K562 (cell line): Measurements from ENCODE around the gene CYP21A2. TPM values are rescaled to one million over a fixed set of nuclear protein-coding genes. Genes with fewer than 3 reads are reported as not detected.

Experiments
- ATAC-seq: fragments of 200-7000 bp; cut with Tn5 transposase; 3 replicates; pipeline ENCODE4 v1.9.1; 2020; ENCODE audit warnings: moderate library complexity
- BruUV-seq: library from RNA; stranded (reverse); fragments of 400-500 nt; replicated peaks from 2 replicates; lab custom pipeline; 2021; lab: Mats Ljungman, UMichigan
- CTCF ChIA-PET: fragments of 300-600 bp; formaldehyde crosslinking; extraction: SDS; loops from one replicate; lab custom pipeline; 2021; ENCODE audit warnings: low intra/inter-chr PET ratio; lab: Yijun Ruan, JAX
- POLR2A ChIA-PET: fragments of 300-600, 350-650 bp; sonication (Branson Sonifier 250); formaldehyde crosslinking; extraction: SDS; loops from one replicate; lab custom pipeline; 2021; ENCODE audit warnings: antibody characterized with exemption, inconsistent platforms; lab: Yijun Ruan, JAX
- DNase-seq, 4 experiments: peaks; one replicate each; pipeline versions ENCODE4 v3.0.0 to v3.0.0-alpha.2; 2011 to 2018; ENCODE audit warnings: low spot score in 3 of 4, mixed read lengths in 3 of 4; ENCODE audit errors: extremely low read depth in 1 of 4
- FAIRE-seq: peaks from 2 replicates; lab custom pipeline; 2011; peaks lifted over from hg19 to GRCh38; lab: Jason Lieb, UNC
- H2AFZ ChIP-seq: 2 replicates; pipeline ENCODE4 v1.6.0; 2011; ENCODE audit warnings: low read depth, low read length, control low read depth, inconsistent platforms
- H3K27ac ChIP-seq: fragments of 200-600 bp; 3 replicates; pipeline ENCODE4 v1.8.0; 2011; ENCODE audit warnings: low read depth, mild to moderate bottlenecking, control low read depth, inconsistent platforms, low read length, moderate library complexity, mixed read lengths; ENCODE audit errors: extremely low read depth
- H3K27me3 ChIP-seq, 2 experiments: fragments of 300-600 bp in 1 of 2; 2 replicates in 1 of 2; 3 replicates in 1 of 2; pipeline versions ENCODE4 v1.6.0 to v1.8.0; 2011; ENCODE audit warnings: inconsistent platforms in 2 of 2, low read length in 2 of 2, mild to moderate bottlenecking in 1 of 2, mixed read lengths in 1 of 2, moderate library complexity in 1 of 2; ENCODE audit not compliant: control insufficient read depth in 2 of 2, insufficient read depth in 2 of 2
- H3K36me3 ChIP-seq: fragments of 300-600 bp; 3 replicates; pipeline ENCODE4 v1.8.0; 2011; ENCODE audit warnings: mild to moderate bottlenecking, low read length, inconsistent platforms; ENCODE audit not compliant: control insufficient read depth, insufficient read depth
- H3K4me1 ChIP-seq, 2 experiments: fragments of 200-600 bp in 1 of 2; replicated peaks in 1 of 2; 2 replicates in 1 of 2; 3 replicates in 1 of 2; pipeline versions ENCODE4 v1.5.1 to v1.8.0; 2011; ENCODE audit warnings: inconsistent platforms in 2 of 2, low read length in 2 of 2, mild to moderate bottlenecking in 1 of 2, mixed read lengths in 1 of 2, moderate library complexity in 1 of 2; ENCODE audit not compliant: control insufficient read depth in 2 of 2, insufficient read depth in 2 of 2
- H3K4me2 ChIP-seq: 2 replicates; pipeline ENCODE4 v1.6.1; 2011; ENCODE audit warnings: low read length, control low read depth, inconsistent platforms, mixed read lengths; ENCODE audit not compliant: insufficient read depth
- H3K4me3 ChIP-seq: fragments of 200-600 bp; sonication (generic), shearing (Covaris generic); 2 replicates; pipeline ENCODE4 v1.5.1; 2016; ENCODE audit warnings: control low read depth, inconsistent platforms
- H3K79me2 ChIP-seq: fragments of 200-600 bp; 3 replicates; pipeline ENCODE4 v1.8.0; 2011; ENCODE audit warnings: low read length, inconsistent platforms; ENCODE audit not compliant: control insufficient read depth, insufficient read depth
- H3K9ac ChIP-seq, 2 experiments: 2 replicates each; pipeline versions ENCODE4 v1.6.0 to v1.6.1; 2011; ENCODE audit warnings: low read depth in 2 of 2, low read length in 2 of 2, control low read depth in 1 of 2, inconsistent platforms in 1 of 2, mild to moderate bottlenecking in 1 of 2, mixed read lengths in 1 of 2; ENCODE audit not compliant: insufficient read depth in 1 of 2
- H3K9me1 ChIP-seq: one replicate; pipeline ENCODE4 v1.6.0; 2011; ENCODE audit warnings: inconsistent platforms, mild to moderate bottlenecking, low read length, moderate library complexity; ENCODE audit not compliant: control insufficient read depth, insufficient read depth
- H3K9me3 ChIP-seq: replicated peaks from 2 replicates; pipeline ENCODE4 v1.5.1; 2011; ENCODE audit warnings: low read depth, low read length, inconsistent platforms; ENCODE audit not compliant: control insufficient read depth, insufficient read depth
- H4K20me1 ChIP-seq: replicated peaks from 2 replicates; pipeline ENCODE4 v1.6.1; 2011; ENCODE audit warnings: low read length, inconsistent platforms, mixed read lengths; ENCODE audit not compliant: control insufficient read depth, insufficient read depth
- CREB1 ChIP-seq, 2 experiments: sonication (generic) in 1 of 2; formaldehyde crosslinking in 1 of 2; IDR thresholded peaks; 2 replicates each; pipeline versions ENCODE4 v1.6.1 to v1.8.0; 2012 to 2022; ENCODE audit warnings: inconsistent platforms in 1 of 2, mild to moderate bottlenecking in 1 of 2, missing genetic modification reagents in 1 of 2, moderate library complexity in 1 of 2
- CXXC5 ChIP-seq: fragments of 250-450 bp; sonication (Bioruptor Pico); IDR thresholded peaks from 2 replicates; pipeline ENCODE4 v1.8.0; 2022; ENCODE audit warnings: inconsistent platforms, mild to moderate bottlenecking, moderate library complexity
- FOXA3 ChIP-seq, 2 experiments: fragments of 450-650 bp in 1 of 2; sonication (generic) in 1 of 2; formaldehyde crosslinking; IDR thresholded peaks in 1 of 2; conservative IDR thresholded peaks in 1 of 2; 2 replicates each; pipeline versions ENCODE4 v1.4.0 to v1.8.0; 2020 to 2022; ENCODE audit warnings: mild to moderate bottlenecking in 2 of 2, missing genetic modification reagents in 1 of 2
- PPARD ChIP-seq: fragments of 250-450 bp; sonication (Bioruptor Pico); IDR thresholded peaks from 2 replicates; pipeline ENCODE4 v1.8.0; 2022; ENCODE audit warnings: inconsistent platforms, mild to moderate bottlenecking, moderate library complexity
- RCOR1 ChIP-seq, 2 experiments: IDR thresholded peaks; 2 replicates each; pipeline ENCODE4 v1.6.1; 2012; ENCODE audit warnings: low read depth in 2 of 2, low read length in 2 of 2, borderline replicate concordance in 1 of 2, improper control_type of control experiment in 1 of 2
- SMARCA4 ChIP-seq: fragments of 450-650 bp; IDR thresholded peaks from 2 replicates; pipeline ENCODE4 v1.6.1; 2016
- STAT5A ChIP-seq: IDR thresholded peaks from 2 replicates; pipeline ENCODE4 v1.6.1; 2012; ENCODE audit warnings: low read length, inconsistent platforms, borderline replicate concordance
- THRB ChIP-seq: fragments of 450-650 bp; formaldehyde crosslinking; conservative IDR thresholded peaks from 2 replicates; pipeline ENCODE4 v1.4.0; 2022; ENCODE audit warnings: mild to moderate bottlenecking, missing genetic modification characterization
- ZNF121 ChIP-seq: sonication (generic); formaldehyde crosslinking; conservative IDR thresholded peaks from 2 replicates; pipeline ENCODE4 v1.8.0; 2022; ENCODE audit warnings: missing genetic modification reagents
- ZNF316 ChIP-seq: fragments of 450-650 bp; IDR thresholded peaks from 2 replicates; pipeline ENCODE4 v1.6.1; 2016
- WGBS: fragments of 100-300 bp; shearing (Covaris generic); methylation state at CpG from one replicate; pipeline ENCODE4 v1.1.6; 2016; ENCODE audit warnings: low coverage, mixed read lengths; ENCODE audit not compliant: insufficient coverage; ENCODE audit errors: missing lambda C conversion rate; 5-methylcytosine and 5-hydroxymethylcytosine counted together
- in situ Hi-C: fragments of 300-500 bp; cut with MboI; formaldehyde crosslinking; loops from 4 replicates; pipeline ENCODE4 v1.15.0; 2018; ENCODE audit warnings: inconsistent platforms, mixed read lengths
- intact Hi-C: fragments of 100-400 bp; cut with micrococcal nuclease; formaldehyde crosslinking; loops from 2 replicates; pipeline ENCODE4 v1.14.2; 2022
- polyA plus RNA-seq, 8 experiments: library from polyadenylated mRNA; depleted of rRNA in 4 of 8; stranded (reverse) in 5 of 8; unstranded in 3 of 8; fragments of >200 nt; fragmentation: Nextera tagmentation in 2 of 8; fragmentation: Illumina TruSeq in 1 of 8; extraction: Ambion mirVana in 2 of 8; extraction: Trizol in 1 of 8; gene quantifications; 2 replicates each; pipeline versions ENCODE4 v1.2.1 to v1.2.3, GENCODE V29; 2011 to 2014; ENCODE audit warnings: inconsistent platforms in 1 of 8, missing spikeins in 1 of 8
- total RNA-seq, 7 experiments: library from RNA; depleted of rRNA in 6 of 7; stranded (reverse); fragments of >200 nt in 6 of 7; fragmentation: Illumina TruSeq in 2 of 7; extraction: Trizol in 2 of 7; gene quantifications; 2 replicates each; pipeline versions ENCODE4 v1.2.1 to v1.2.3, GENCODE V29; 2011 to 2021; ENCODE audit warnings: low replicate concordance in 1 of 7
- TF ChIP-seq, protein P1 (sequence below): fragments of 450-650 bp; IDR thresholded peaks from one replicate; pipeline ENCODE4 v1.6.1; 2018; ENCODE audit warnings: mild to moderate bottlenecking, moderate library complexity; ENCODE audit not compliant: partially characterized antibody
- TF ChIP-seq, protein P2 (sequence below): fragments of 250-450 bp; sonication (Bioruptor Pico); IDR thresholded peaks from 2 replicates; pipeline ENCODE4 v1.4.0; 2020

CYP21A2 gene
- total and polyA plus RNA-seq, 9 of the 15 experiments (the other 6 are each of a cell fraction or from before 2014, with no cell fraction given): 0.03 to 1.4 (median 0.19) TPM

DNA sequence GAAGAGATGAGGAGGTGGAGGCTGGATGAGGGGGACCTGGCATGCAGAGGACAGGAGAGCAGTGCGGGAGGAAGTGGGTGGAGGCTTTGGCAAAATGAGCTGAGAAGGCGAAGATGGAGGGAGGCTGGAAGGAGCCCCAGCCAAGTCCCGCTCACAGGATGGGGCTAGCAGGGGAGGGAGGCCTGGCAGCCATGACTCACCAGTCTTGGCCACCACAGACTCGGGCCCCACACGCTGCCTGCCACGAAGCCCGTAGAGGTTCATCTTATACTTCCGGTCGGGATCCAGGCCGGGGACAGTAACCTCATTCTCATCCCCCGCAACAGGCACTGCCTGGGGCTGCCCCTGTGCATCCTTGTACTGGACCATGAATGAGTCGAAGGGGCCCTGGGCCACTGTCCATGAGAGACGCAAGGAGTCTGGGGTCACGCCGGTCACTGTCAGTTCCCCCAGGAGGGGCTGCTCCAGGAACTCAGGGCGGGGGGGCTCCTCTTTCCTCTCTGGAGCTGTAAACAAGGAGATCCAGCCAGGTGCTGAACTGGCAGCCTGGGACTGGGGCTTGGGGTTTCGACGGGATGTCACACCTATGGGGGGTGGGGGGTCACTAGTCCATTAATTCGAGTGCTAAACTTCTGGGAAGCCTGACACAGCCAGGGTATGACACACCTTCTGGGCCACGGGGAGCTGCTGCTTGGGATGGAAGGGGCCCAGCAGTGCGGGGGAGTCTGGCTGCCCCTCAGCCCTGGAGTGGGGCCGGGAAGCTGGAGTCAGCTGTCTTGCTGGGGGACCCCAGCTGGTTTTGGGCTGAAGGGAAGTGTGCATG is 43.2 kb downstream of the CYP21A2 start (continued):
- TF ChIP-seq CXXC5 (CRISPR knock-in tag) (peak; percentile 13; the same call in 1 of the 2 replicates), ZNF316 (0 out of 2 replicates have a peak, but pooled peaks have one; percentile 5), SMARCA4 (0 out of 2 replicates have a peak, but pooled peaks have one; percentile 23)
- TF ChIP-seq, protein P1, sequence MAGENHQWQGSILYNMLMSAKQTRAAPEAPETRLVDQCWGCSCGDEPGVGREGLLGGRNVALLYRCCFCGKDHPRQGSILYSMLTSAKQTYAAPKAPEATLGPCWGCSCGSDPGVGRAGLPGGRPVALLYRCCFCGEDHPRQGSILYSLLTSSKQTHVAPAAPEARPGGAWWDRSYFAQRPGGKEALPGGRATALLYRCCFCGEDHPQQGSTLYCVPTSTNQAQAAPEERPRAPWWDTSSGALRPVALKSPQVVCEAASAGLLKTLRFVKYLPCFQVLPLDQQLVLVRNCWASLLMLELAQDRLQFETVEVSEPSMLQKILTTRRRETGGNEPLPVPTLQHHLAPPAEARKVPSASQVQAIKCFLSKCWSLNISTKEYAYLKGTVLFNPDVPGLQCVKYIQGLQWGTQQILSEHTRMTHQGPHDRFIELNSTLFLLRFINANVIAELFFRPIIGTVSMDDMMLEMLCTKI: no peak

DNA sequence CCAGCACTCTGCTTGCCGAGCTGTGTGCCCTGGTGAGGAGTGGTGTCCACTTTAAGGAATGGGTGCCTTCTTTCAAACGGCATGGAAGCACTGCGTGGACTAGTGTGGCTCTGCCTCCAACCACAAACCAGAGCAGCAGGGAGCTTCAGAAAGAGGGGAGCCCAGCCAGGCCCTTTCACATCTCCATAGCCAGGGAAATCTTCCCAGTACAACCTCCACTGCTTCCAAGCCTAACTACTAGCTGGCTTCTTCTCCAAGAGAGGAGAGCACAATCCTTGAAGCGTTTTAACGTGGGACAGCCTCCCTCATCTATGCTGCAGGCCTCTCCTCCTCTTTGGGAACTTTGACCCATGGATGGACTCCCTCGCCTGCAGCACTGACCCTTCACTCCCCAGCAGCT is 44.3 kb downstream of the CYP21A2 start:
- in situ Hi-C loops (no loop called here), intact Hi-C loops (no loop called here)
- Histone ChIP-seq H3K4me2 (no peak overlapping the region), H3K79me2 (no peaks in the 10 kb centered on the region), H3K9me3 (no peaks in the 10 kb centered on the region), H3K27ac (no peak overlapping the region), H4K20me1 (peaks cover 4% of the 10 kb centered on the region; the same call in 1 of the 2 replicates), H3K36me3 (no peaks in the 10 kb centered on the region), H3K9ac (no peak overlapping the region), H3K4me3 (no peak overlapping the region), H3K9me1 (no peaks in the 10 kb centered on the region), H2AFZ (no peak overlapping the region), H3K4me1 (peaks cover 11 to 34% of the 10 kb centered on the region in 2 experiments), H3K27me3 (peaks cover 5 to 35% of the 10 kb centered on the region in 2 experiments; a peak in 4 of 5 replicates)
- 12% methylated on average over 6 of the region's 6 CpGs for WGBS
- ChIA-PET CTCF (no interaction called here), POLR2A (interaction anchor here (0.5 to 1.5 kb wide), 6 partner anchors 11 to 890 kb away, joined by 3 to 4 read pairs (median 3); no protein-coding TSS in a partner anchor)
- ATAC-seq (no peak), FAIRE-seq (no peak), DNase-seq (no peak)
- no TSS peak for BruUV-seq
- TF ChIP-seq PPARD (CRISPR knock-in tag): no peak
- no peak for TF ChIP-seq STAT5A
- TF ChIP-seq THRB (CRISPR knock-in tag): no peak
- no peak for TF ChIP-seq FOXA3 (CRISPR knock-in tag; conservative IDR thresholded peaks at IDR 0.05 in 1 of 2, IDR thresholded peaks at IDR 0.05 in 1 of 2)
- TF ChIP-seq ZNF121 (CRISPR knock-in tag): no peak
- no peak for TF ChIP-seq RCOR1 (IDR thresholded peaks at IDR 0.05; ENCODE audit: borderline replicate concordance in 1 of 2, low read depth in 2 of 2, low read length in 2 of 2)
- TF ChIP-seq, protein P2, sequence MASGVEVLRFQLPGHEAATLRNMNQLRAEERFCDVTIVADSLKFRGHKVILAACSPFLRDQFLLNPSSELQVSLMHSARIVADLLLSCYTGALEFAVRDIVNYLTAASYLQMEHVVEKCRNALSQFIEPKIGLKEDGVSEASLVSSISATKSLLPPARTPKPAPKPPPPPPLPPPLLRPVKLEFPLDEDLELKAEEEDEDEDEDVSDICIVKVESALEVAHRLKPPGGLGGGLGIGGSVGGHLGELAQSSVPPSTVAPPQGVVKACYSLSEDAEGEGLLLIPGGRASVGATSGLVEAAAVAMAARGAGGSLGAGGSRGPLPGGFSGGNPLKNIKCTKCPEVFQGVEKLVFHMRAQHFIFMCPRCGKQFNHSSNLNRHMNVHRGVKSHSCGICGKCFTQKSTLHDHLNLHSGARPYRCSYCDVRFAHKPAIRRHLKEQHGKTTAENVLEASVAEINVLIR (CRISPR knock-in tag): no peak
- TF ChIP-seq CREB1 (IDR thresholded peaks at IDR 0.05): no peak
- TF ChIP-seq CREB1 (CRISPR knock-in tag; IDR thresholded peaks at IDR 0.05): no peak
